Subcutaneous adipose tissue (tissue), 4 donors: ENCODE measurements around the gene TELO2. TPM values are rescaled to one million over a fixed set of nuclear protein-coding genes. Genes with fewer than 3 reads are reported as not detected.

Experiments
- total RNA-seq, 4 donors: library from RNA; depleted of rRNA; stranded (reverse); fragments of >200 nt; gene quantifications; one replicate each; pipeline ENCODE4 v1.1.0, GENCODE V29; 2016
- TF ChIP-seq, protein P1 (sequence below): fragments of 450-650 bp; IDR thresholded peaks from one replicate; pipeline ENCODE4 v1.5.1; 2016; ENCODE audit warnings: low read depth, mild to moderate bottlenecking, control low read depth, antibody characterized with exemption, moderate library complexity

The TELO2 gene
- total RNA-seq, 4 donors from 2014 or later = 7.5 to 42.4 (median 10.2) TPM

DNA sequence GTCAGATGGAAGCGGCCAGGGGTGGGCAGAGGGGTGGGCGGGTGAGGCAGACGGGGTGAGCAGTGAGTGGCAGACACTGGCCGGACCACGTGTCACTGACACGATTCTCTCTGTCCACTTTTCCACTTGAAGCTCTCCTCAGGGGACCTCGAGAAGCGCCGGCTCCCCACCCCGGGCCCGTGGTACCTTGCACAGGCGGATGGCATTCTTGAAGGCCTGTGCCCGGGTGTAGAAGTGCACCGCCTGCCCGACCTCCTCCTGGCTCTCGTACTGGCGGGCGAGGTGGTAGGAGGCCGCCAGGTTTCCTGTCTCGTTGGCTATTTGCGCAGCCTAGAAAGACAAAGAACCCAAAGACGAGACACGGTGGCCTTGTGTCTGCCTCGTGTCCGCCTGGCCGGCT is 31.2 kb downstream of the TELO2 start:
- TF ChIP-seq, protein P1, sequence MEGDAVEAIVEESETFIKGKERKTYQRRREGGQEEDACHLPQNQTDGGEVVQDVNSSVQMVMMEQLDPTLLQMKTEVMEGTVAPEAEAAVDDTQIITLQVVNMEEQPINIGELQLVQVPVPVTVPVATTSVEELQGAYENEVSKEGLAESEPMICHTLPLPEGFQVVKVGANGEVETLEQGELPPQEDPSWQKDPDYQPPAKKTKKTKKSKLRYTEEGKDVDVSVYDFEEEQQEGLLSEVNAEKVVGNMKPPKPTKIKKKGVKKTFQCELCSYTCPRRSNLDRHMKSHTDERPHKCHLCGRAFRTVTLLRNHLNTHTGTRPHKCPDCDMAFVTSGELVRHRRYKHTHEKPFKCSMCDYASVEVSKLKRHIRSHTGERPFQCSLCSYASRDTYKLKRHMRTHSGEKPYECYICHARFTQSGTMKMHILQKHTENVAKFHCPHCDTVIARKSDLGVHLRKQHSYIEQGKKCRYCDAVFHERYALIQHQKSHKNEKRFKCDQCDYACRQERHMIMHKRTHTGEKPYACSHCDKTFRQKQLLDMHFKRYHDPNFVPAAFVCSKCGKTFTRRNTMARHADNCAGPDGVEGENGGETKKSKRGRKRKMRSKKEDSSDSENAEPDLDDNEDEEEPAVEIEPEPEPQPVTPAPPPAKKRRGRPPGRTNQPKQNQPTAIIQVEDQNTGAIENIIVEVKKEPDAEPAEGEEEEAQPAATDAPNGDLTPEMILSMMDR = no peak

DNA sequence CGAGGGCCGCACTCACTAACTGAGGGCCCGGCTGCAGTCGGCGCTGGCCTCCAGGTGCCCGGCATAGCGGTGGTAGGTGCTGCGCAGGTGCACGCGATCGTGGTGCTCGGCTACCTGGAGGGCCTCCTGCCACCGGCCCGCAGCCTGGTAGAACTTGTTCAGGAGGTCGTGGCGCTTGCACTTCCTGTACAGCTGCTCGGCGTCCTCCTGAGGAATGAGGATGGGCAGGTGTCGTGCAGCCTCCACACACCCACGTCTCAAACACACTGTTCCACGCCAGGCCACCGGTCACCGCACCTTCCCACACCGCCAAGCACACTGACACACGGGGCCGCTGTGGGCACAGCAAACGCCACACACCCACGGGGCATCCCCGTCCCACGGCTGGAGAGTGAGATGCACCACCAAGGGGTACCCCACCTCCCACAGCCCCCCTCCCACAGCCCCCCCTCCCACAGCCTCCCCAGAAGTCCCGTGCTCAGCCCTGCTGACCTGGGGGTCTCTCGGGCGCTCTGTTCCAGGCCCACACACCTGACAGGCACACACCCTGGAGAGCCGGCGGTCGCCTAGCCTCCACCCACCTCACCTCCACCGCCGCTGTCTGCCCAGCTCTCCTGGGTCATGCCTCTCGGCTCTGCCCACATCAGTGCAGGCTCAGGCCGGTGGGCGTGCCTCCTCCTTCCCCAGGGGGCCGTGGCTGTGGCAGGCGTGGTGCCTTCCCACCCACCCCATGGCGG is 32.9 kb downstream of the TELO2 start:
- TF ChIP-seq, protein P1 = no peak

GRCh38 chr16:1526608-1527555 is 33.7 kb downstream of the TELO2 start:
- TF ChIP-seq, protein P1 = no peak

DNA sequence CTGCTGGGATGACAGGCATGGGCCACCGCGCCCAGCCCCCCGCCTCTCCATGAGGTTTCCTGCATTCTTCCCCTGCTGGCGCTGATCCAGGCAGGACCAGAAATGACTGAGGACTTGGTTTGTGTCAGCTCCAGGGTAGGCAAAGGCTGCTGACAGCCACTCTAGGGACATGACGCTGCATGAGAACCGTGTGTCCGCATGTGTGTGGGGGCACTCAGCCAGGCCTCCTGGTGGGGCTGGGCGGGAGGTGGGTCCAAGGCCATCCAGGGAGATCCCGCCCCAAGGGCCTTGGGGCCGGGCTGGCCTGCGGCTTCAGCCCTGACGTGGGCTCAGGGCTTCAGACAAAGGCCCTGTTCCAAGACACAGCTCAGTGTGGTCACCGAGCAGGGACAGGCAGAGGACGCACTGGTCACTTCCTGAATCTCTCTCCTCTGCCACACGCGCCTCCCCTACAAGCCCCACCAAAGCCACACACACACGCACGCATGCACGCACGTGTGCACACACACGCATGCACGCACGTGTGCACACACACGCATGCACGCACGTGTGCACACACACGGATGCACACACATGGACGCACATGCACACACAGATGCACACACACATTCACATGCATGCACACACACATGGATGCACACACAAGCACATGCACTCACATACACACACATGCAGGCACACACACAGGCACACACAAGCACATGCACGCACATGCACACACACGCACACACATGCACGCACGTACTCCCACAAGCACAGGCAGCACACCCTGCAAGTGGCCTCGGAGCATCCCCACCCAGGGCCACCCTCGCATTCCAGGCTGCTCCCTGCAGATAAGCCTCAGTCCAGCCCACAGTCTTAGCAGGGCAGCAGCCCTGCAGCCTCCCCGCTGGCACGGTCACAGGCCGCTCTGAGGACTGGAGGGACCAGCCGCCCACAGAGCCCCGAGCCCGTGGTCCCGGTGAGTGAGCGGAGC is 35.0 kb downstream of the TELO2 start:
- TF ChIP-seq, protein P1 = no peak

DNA sequence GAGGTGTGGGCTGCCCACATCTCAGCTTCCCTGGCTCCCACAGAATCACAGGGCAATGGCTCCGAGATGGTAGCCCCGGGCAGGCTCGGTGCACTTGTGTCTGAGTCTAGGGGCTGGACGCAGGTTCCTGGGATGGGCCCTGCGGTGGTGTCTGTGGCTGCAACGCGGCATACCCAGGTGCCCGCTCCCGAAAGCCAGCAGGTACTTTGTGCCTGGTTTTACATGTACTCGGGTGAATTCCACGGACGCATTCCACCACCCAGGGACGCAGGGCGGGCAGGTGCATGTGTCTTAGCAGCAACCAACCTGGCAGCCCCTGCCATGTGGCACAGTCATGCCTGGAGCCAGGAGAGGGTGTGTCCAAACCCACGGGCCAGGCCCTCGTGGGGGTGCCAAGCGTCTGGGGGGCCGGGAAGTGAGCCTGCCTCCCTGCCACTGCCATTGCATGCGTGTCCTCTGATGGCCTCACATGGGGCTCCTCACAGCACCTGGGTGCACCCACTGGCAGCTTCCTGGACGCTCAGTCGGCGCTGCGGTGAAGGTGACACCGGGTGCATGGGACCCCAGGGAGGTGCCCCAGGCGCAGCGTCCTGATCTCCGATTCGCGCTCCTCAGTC is 35.9 kb downstream of the TELO2 start:
- TF ChIP-seq, protein P1 = no peak

DNA sequence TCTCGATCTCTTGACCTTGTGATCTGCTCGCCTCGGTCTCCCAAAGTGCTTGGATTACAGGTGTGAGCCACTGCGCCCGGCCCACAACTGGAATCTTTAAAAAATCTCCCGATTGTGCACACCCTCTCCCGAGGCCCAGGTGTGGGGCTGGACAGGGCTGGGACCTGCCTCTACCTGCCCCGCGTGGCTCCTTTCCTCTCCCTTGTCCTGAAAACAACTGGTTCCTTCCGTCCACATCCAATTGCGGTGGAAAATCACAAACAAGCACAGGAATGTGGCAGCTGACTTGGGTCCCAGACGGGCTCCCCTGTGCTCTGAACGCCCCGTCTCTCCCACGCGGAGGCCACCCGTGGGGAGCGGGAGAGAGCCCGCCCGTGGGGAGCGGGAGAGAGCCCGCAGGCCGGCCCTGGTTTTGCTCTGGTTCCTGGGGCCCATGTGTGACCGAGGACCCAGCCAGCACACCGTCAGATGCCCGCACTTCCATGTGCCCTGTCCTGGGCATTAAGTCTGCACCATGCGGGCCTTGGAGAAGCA is 37.3 kb downstream of the TELO2 start:
- TF ChIP-seq, protein P1 = no peak
